Left ventricle myocardium inferior (tissue), 1 donor: ENCODE data around the gene EHD2. TPM values are rescaled to one million over a fixed set of nuclear protein-coding genes. Genes with fewer than 3 reads are reported as not detected.
A peak's percentile ranks its signal among the peaks of the same experiment; 100 is the strongest.
"Not testable (repeated sequence)": the region's sequence is repeated elsewhere in the genome, so short reads cannot be mapped to it uniquely, and the experiment has no call there.

ENCODE experiments used
- DNase-seq: peaks from one replicate; pipeline ENCODE4 v3.0.0-alpha.2; 2020
- H3K27ac ChIP-seq: fragments of 200-600 bp; replicated peaks from 2 replicates; pipeline ENCODE4 v1.8.0; 2021
- H3K27me3 ChIP-seq: fragments of 200-600 bp; 2 replicates; pipeline ENCODE4 v1.8.0; 2021; ENCODE audit warnings: low read depth
- H3K36me3 ChIP-seq: fragments of 200-600 bp; 2 replicates; pipeline ENCODE4 v1.8.0; 2021
- H3K4me1 ChIP-seq: fragments of 200-600 bp; 2 replicates; pipeline ENCODE4 v1.8.0; 2021
- H3K4me3 ChIP-seq: fragments of 200-600 bp; 2 replicates; pipeline ENCODE4 v1.8.0; 2021; ENCODE audit warnings: mild to moderate bottlenecking, moderate library complexity
- H3K9me3 ChIP-seq: fragments of 200-600 bp; replicated peaks from 2 replicates; pipeline ENCODE4 v1.8.0; 2021
- intact Hi-C: fragments of 100-400 bp; cut with micrococcal nuclease; formaldehyde crosslinking; loops from one replicate; pipeline ENCODE4 v1.11.0; 2022
- long read RNA-seq: library from polyadenylated mRNA; unstranded; transcript quantifications from one replicate; pipeline ENCODE4 v2.0.0, GENCODE V29; 2021
- total RNA-seq: library from RNA; stranded (reverse); fragmentation: NEBNext Ultra II Directional; extraction: Animal tissue kit (Norgen Biotek cat#: 25700); gene quantifications from one replicate; pipeline ENCODE4 v1.2.1, GENCODE V29; 2021
- TF ChIP-seq, protein P1 (sequence below): fragments of 200-600 bp; IDR thresholded peaks from 2 replicates; pipeline ENCODE4 v1.8.0; 2021; ENCODE audit warnings: antibody characterized with exemption, mild to moderate bottlenecking, borderline replicate concordance
- donor health status: DM: no; HTN: yes; CAD: no; lungs with severe emphysema.

Gene EHD2, protein sequence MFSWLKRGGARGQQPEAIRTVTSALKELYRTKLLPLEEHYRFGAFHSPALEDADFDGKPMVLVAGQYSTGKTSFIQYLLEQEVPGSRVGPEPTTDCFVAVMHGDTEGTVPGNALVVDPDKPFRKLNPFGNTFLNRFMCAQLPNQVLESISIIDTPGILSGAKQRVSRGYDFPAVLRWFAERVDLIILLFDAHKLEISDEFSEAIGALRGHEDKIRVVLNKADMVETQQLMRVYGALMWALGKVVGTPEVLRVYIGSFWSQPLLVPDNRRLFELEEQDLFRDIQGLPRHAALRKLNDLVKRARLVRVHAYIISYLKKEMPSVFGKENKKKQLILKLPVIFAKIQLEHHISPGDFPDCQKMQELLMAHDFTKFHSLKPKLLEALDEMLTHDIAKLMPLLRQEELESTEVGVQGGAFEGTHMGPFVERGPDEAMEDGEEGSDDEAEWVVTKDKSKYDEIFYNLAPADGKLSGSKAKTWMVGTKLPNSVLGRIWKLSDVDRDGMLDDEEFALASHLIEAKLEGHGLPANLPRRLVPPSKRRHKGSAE
- total RNA-seq = 48.2 TPM
- long read RNA-seq, transcript EHD2-201 (6 exons, 3,585 nt) = major isoform, 15 of 78 reads
- long read RNA-seq, partial matches to known transcripts = 62 of 78 reads
- long read RNA-seq, other reads (novel, unspliced or antisense) = 1 of 78 reads

DNA sequence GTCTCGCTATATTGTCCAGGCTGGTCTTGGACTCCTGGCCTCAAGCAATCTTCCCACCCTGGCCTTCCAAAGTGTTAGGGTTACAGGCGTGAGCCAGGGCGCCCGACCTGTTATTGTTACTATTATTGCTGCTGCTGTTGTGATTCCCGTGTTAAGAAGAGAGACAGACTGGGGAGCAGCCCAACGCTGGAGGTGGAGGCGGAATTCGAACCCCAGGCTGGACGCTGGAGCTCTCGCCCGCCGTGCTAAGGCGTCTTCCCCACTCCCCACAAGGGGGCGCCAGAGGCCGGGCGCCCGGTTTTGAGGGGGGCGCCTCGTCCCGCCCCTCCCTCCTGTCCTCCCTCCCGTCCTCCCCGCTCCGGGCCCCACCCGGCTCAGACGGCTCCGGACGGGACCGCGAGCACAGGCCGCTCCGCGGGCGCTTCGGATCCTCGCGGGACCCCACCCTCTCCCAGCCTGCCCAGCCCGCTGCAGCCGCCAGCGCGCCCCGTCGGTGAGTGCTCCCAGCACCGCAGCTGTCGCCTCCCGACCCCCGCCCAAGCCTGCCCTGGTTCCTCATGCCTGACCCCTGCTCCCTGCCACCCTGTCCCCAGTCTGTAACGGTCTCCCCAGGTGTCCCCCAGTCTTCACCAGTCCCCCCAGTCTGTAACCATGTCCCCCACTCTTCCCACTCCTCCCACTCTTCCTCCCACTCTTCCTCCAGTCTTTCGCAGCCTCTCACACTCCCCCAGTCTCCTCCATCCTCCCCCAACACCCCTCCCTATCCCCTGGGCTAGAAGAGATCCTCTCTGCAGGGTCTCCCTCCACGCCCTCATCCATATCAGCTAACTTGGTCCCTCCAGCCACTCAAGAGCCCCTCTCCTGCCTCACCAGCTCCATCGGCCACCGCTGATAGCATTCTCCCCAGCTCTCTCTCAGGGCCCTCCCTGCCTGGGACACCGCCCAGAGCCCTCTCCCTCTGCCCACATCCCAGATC lies at the start of gene EHD2:
TSS of gene EHD2 (plus strand) at position 377 of the 976 bp plus-strand sequence. CDS start 3,191 bp downstream, outside the sequence.
- peak; percentile 77 for DNase-seq
- H3K4me3 ChIP-seq = peak within 1 kb of the TSS; percentile 76
- peaks cover 52% of the 10 kb centered on the region for H3K4me1 ChIP-seq
- H3K9me3 ChIP-seq = peaks cover 6% of the 10 kb centered on the region
- peaks cover 24% of the 10 kb centered on the region for H3K27me3 ChIP-seq
- H3K36me3 ChIP-seq = peaks cover 21% of the 10 kb centered on the region
- peak within 1 kb of the TSS; percentile 94 for H3K27ac ChIP-seq
- intact Hi-C loops = no loop called here
- TF ChIP-seq, protein P1, sequence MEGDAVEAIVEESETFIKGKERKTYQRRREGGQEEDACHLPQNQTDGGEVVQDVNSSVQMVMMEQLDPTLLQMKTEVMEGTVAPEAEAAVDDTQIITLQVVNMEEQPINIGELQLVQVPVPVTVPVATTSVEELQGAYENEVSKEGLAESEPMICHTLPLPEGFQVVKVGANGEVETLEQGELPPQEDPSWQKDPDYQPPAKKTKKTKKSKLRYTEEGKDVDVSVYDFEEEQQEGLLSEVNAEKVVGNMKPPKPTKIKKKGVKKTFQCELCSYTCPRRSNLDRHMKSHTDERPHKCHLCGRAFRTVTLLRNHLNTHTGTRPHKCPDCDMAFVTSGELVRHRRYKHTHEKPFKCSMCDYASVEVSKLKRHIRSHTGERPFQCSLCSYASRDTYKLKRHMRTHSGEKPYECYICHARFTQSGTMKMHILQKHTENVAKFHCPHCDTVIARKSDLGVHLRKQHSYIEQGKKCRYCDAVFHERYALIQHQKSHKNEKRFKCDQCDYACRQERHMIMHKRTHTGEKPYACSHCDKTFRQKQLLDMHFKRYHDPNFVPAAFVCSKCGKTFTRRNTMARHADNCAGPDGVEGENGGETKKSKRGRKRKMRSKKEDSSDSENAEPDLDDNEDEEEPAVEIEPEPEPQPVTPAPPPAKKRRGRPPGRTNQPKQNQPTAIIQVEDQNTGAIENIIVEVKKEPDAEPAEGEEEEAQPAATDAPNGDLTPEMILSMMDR = peak; percentile 94

DNA sequence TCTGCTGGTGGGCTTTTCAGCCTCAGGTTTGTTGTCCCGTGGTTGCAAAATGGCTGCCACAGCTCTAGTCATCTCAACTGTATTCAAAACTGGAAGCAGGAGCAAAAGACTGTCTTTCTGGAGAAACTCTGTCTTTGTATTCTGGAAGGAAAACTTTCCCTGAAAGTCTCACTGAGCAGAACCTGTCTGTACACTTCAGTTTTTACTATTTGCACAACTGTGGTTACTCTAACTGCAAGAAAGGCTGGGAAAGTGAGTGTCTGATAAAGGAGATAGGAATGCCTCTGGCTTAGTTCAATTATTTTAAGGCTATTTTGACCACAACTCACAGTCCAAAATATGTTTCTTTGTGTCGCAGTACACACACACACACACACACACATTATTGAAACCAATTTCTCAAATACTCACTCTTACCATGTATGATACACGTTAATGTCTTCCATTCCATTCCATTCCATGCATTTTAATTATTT lies 49.7 kb upstream of the EHD2 start:
- intact Hi-C loops = no loop called here
- Histone ChIP-seq H3K36me3 (no peaks in the 10 kb centered on the region), H3K27ac (peak overlapping the region; percentile 97), H3K9me3 (no peaks in the 10 kb centered on the region), H3K27me3 (no peaks in the 10 kb centered on the region), H3K4me1 (peaks cover 96% of the 10 kb centered on the region), H3K4me3 (peak overlapping the region; percentile 41)
- no peak for DNase-seq
- TF ChIP-seq, protein P1 = no peak

DNA sequence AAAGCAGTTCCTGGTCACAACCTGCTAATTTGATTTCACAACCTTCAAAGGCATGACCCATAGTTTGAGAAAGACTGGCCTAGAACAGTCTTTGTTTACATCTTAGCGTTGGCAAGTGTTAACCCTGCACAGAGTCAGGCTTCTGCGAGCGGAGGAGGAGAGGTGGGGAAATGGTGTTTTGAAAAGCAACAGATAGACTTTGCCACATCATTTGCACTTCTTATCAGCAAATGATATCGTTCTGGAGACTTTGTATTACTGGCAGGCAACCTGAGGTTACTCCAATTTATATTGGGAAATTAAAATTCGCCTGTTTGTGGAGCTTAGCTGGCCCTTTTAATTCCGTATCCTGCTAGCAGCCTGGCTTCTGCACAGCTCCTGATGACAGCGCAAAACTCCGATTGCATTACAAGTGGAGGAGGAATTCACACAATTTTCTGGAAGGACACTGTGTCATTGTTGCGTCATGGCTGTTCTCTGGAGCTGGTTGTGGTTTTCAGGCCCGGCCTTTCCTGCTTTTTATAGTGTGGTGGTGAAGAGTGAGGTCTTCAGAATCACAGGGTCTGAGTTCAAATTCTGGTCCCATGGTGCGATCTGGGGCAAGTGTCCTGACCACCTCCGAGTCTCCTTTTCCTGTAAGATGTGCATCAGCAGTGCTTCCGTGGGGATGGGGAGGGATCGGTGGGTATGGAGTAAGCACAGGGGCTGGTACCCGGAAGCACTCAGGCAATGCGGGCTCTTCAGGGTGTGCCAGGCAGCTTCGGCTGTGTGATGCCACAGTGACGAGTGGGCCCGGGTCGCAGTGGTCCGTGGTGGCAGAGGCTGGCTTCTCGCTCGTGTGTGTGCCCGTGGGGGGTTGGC lies 49.1 kb upstream of the EHD2 start:
- Histone ChIP-seq H3K9me3 (no peaks in the 10 kb centered on the region), H3K4me1 (peaks cover 92% of the 10 kb centered on the region), H3K27ac (peak overlapping the region; percentile 97), H3K27me3 (no peaks in the 10 kb centered on the region), H3K36me3 (no peaks in the 10 kb centered on the region), H3K4me3 (peak overlapping the region; percentile 41)
- TF ChIP-seq, protein P1 = no peak
- DNase-seq = peak; percentile 66
- intact Hi-C loops = no loop called here

DNA sequence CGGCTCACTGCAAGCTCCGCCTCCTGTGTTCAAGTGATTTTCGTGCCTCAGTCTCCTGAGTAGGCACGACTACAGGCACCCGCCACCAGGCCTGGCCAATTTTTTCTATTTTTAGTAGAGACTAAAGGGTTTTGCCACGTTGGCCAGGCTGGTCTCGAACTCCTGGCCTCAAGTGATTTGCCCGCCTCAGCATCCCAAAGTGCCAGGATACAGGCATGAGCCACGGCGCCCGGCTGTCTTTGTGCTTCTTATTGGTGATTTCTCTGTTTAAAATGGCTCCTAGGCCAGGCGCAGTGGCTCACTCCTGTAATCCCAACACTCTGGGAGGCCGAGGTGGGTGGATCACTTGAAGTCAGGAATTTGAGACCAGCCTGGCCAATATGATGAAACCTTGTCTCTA lies 44.7 kb upstream of the EHD2 start:
- intact Hi-C loops = not testable (repeated sequence)
- peaks cover 60% of the 10 kb centered on the region for H3K4me1 ChIP-seq

DNA sequence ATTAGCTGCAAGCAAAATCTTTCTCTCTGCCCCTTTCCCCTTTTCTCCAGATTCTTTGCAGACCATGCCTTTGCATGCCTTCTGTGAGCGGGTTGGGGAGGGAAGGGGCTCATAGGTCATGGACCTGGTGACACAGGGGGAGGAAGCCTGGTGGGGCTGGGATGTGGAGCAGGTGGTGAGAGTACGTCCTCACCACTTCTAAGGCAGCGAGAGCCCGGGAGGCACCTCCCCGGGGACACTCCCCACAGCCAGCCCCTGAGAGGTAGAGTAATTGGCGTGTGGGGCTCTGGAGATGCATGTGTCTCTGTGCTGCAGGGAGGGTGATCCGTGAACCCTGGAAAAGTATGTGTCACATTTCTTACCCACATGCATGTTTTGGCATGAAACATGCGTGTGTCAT lies 42.5 kb upstream of the EHD2 start:
- TF ChIP-seq, protein P1 = no peak
- intact Hi-C loops = no loop called here
- no peak overlapping the region for H3K4me3 ChIP-seq
- H3K9me3 ChIP-seq = no peaks in the 10 kb centered on the region
- H3K27me3 ChIP-seq = no peaks in the 10 kb centered on the region
- H3K27ac ChIP-seq = no peak overlapping the region
- DNase-seq = no peak
- H3K4me1 ChIP-seq = peaks cover 39% of the 10 kb centered on the region
- H3K36me3 ChIP-seq = peaks cover 43% of the 10 kb centered on the region

More for the DNA sequence above, 44.7 kb upstream of the EHD2 start:
- H3K4me3 ChIP-seq, DNase-seq, H3K9me3 ChIP-seq, H3K27me3 ChIP-seq: not testable (repeated sequence)
- H3K27ac ChIP-seq = peak overlapping the region; percentile 66
- H3K36me3 ChIP-seq = peaks cover 22% of the 10 kb centered on the region
